ENCODE measurements around the gene GABARAP.

GABARAP gene

GRCh38 chr17:7280519-7281073 is 38.3 kb upstream of the GABARAP start:
- no peaks in the 10 kb centered on the region for H3K9me3 ChIP-seq (ENCODE audit: control insufficient read depth, insufficient read depth, low read length)
- peak overlapping the region; percentile 50 for H3K4me3 ChIP-seq (ENCODE audit: low read depth, low read length)
- peaks cover 5% of the 10 kb centered on the region for H3K27me3 ChIP-seq (ENCODE audit: control insufficient read depth, insufficient read depth, low read length)
- peaks cover 23% of the 10 kb centered on the region for H3K36me3 ChIP-seq (ENCODE audit: control insufficient read depth, insufficient read depth, low read length)
- peaks cover 6% of the 10 kb centered on the region for H3K4me1 ChIP-seq (ENCODE audit: control insufficient read depth, insufficient read depth, low read length)
- peak overlapping the region; percentile 14 for H3K9ac ChIP-seq (ENCODE audit: low read depth, low read length)

- peaks cover 6% of the 10 kb centered on the region for H3K4me1 ChIP-seq (ENCODE audit: control insufficient read depth, insufficient read depth, low read length)
- peaks cover 12% of the 10 kb centered on the region for H3K36me3 ChIP-seq (ENCODE audit: control insufficient read depth, insufficient read depth, low read length)
- H3K4me3 ChIP-seq (ENCODE audit: low read depth, low read length) = no peak overlapping the region
- H3K27me3 ChIP-seq (ENCODE audit: control insufficient read depth, insufficient read depth, low read length) = peaks cover 5% of the 10 kb centered on the region
- H3K9ac ChIP-seq (ENCODE audit: low read depth, low read length) = no peak overlapping the region
- H3K9me3 ChIP-seq (ENCODE audit: control insufficient read depth, insufficient read depth, low read length) = no peaks in the 10 kb centered on the region
These were observed 37.2 kb upstream of the GABARAP start for GRCh38 chr17:7279448-7279847.

- Histone ChIP-seq H3K9ac (ENCODE audit: low read depth, low read length) (no peak overlapping the region), H3K9me3 (ENCODE audit: control insufficient read depth, insufficient read depth, low read length) (no peaks in the 10 kb centered on the region), H3K36me3 (ENCODE audit: control insufficient read depth, insufficient read depth, low read length) (no peaks in the 10 kb centered on the region), H3K4me1 (ENCODE audit: control insufficient read depth, insufficient read depth, low read length) (peaks cover 9% of the 10 kb centered on the region), H3K4me3 (ENCODE audit: low read depth, low read length) (no peak overlapping the region), H3K27me3 (ENCODE audit: control insufficient read depth, insufficient read depth, low read length) (no peaks in the 10 kb centered on the region)
These were observed 24.5 kb upstream of the GABARAP start for GRCh38 chr17:7266784-7267183.

GRCh38 chr17:7263801-7264078 is 21.5 kb upstream of the GABARAP start:
- Histone ChIP-seq H3K27me3 (ENCODE audit: control insufficient read depth, insufficient read depth, low read length) (no peaks in the 10 kb centered on the region), H3K4me1 (ENCODE audit: control insufficient read depth, insufficient read depth, low read length) (peaks cover 12% of the 10 kb centered on the region), H3K36me3 (ENCODE audit: control insufficient read depth, insufficient read depth, low read length) (peaks cover 14% of the 10 kb centered on the region), H3K4me3 (ENCODE audit: low read depth, low read length) (peak overlapping the region; percentile 98), H3K9ac (ENCODE audit: low read depth, low read length) (peak overlapping the region; percentile 85), H3K9me3 (ENCODE audit: control insufficient read depth, insufficient read depth, low read length) (no peaks in the 10 kb centered on the region)

- Histone ChIP-seq H3K9ac (ENCODE audit: low read depth, low read length) (peak overlapping the region; percentile 85), H3K4me1 (ENCODE audit: control insufficient read depth, insufficient read depth, low read length) (peaks cover 12% of the 10 kb centered on the region), H3K36me3 (ENCODE audit: control insufficient read depth, insufficient read depth, low read length) (peaks cover 16% of the 10 kb centered on the region), H3K4me3 (ENCODE audit: low read depth, low read length) (peak overlapping the region; percentile 98), H3K9me3 (ENCODE audit: control insufficient read depth, insufficient read depth, low read length) (no peaks in the 10 kb centered on the region), H3K27me3 (ENCODE audit: control insufficient read depth, insufficient read depth, low read length) (no peaks in the 10 kb centered on the region)
These were observed 20.9 kb upstream of the GABARAP start for GRCh38 chr17:7262935-7263800.

- peaks cover 20% of the 10 kb centered on the region for H3K36me3 ChIP-seq (ENCODE audit: control insufficient read depth, insufficient read depth, low read length)
- H3K9ac ChIP-seq (ENCODE audit: low read depth, low read length) = peak within 1 kb of the TSS; percentile 94
- H3K4me1 ChIP-seq (ENCODE audit: control insufficient read depth, insufficient read depth, low read length) = peaks cover 12% of the 10 kb centered on the region
- peak within 1 kb of the TSS; percentile 98 for H3K4me3 ChIP-seq (ENCODE audit: low read depth, low read length)
- no peaks in the 10 kb centered on the region for H3K27me3 ChIP-seq (ENCODE audit: control insufficient read depth, insufficient read depth, low read length)
- H3K9me3 ChIP-seq (ENCODE audit: control insufficient read depth, insufficient read depth, low read length) = no peaks in the 10 kb centered on the region
These were observed 20.1 kb upstream of the GABARAP start, which contains the start of gene CLDN7 for GRCh38 chr17:7262192-7262934. Gene CLDN7 (minus strand): TSS chr17:7262478. CDS start chr17:7262043, 435 bp downstream.

- H3K36me3 ChIP-seq (ENCODE audit: control insufficient read depth, insufficient read depth, low read length) = peaks cover 22% of the 10 kb centered on the region
- peak overlapping the region; percentile 94 for H3K9ac ChIP-seq (ENCODE audit: low read depth, low read length)
- H3K9me3 ChIP-seq (ENCODE audit: control insufficient read depth, insufficient read depth, low read length) = no peaks in the 10 kb centered on the region
- H3K4me3 ChIP-seq (ENCODE audit: low read depth, low read length) = peak overlapping the region; percentile 98
- peaks cover 12% of the 10 kb centered on the region for H3K4me1 ChIP-seq (ENCODE audit: control insufficient read depth, insufficient read depth, low read length)
- no peaks in the 10 kb centered on the region for H3K27me3 ChIP-seq (ENCODE audit: control insufficient read depth, insufficient read depth, low read length)
These were observed 19.3 kb upstream of the GABARAP start for GRCh38 chr17:7261379-7262191.

- Histone ChIP-seq H3K4me1 (ENCODE audit: control insufficient read depth, insufficient read depth, low read length) (peaks cover 10% of the 10 kb centered on the region), H3K4me3 (ENCODE audit: low read depth, low read length) (peak overlapping the region; percentile 98), H3K9me3 (ENCODE audit: control insufficient read depth, insufficient read depth, low read length) (no peaks in the 10 kb centered on the region), H3K36me3 (ENCODE audit: control insufficient read depth, insufficient read depth, low read length) (peaks cover 22% of the 10 kb centered on the region), H3K27me3 (ENCODE audit: control insufficient read depth, insufficient read depth, low read length) (no peaks in the 10 kb centered on the region), H3K9ac (ENCODE audit: low read depth, low read length) (peak overlapping the region; percentile 94)
These were observed 18.6 kb upstream of the GABARAP start for GRCh38 chr17:7260651-7261378.

- peak overlapping the region; percentile 94 for H3K9ac ChIP-seq (ENCODE audit: low read depth, low read length)
- peaks cover 10% of the 10 kb centered on the region for H3K4me1 ChIP-seq (ENCODE audit: control insufficient read depth, insufficient read depth, low read length)
- no peaks in the 10 kb centered on the region for H3K27me3 ChIP-seq (ENCODE audit: control insufficient read depth, insufficient read depth, low read length)
- peaks cover 22% of the 10 kb centered on the region for H3K36me3 ChIP-seq (ENCODE audit: control insufficient read depth, insufficient read depth, low read length)
- peak overlapping the region; percentile 98 for H3K4me3 ChIP-seq (ENCODE audit: low read depth, low read length)
- H3K9me3 ChIP-seq (ENCODE audit: control insufficient read depth, insufficient read depth, low read length) = no peaks in the 10 kb centered on the region
These were observed 17.9 kb upstream of the GABARAP start for GRCh38 chr17:7260151-7260550.

GRCh38 chr17:7259555-7259889 is 17.3 kb upstream of the GABARAP start:
- peaks cover 9% of the 10 kb centered on the region for H3K4me1 ChIP-seq (ENCODE audit: control insufficient read depth, insufficient read depth, low read length)
- no peak overlapping the region for H3K4me3 ChIP-seq (ENCODE audit: low read depth, low read length)
- H3K9me3 ChIP-seq (ENCODE audit: control insufficient read depth, insufficient read depth, low read length) = no peaks in the 10 kb centered on the region
- H3K27me3 ChIP-seq (ENCODE audit: control insufficient read depth, insufficient read depth, low read length) = no peaks in the 10 kb centered on the region
- H3K9ac ChIP-seq (ENCODE audit: low read depth, low read length) = no peak overlapping the region
- H3K36me3 ChIP-seq (ENCODE audit: control insufficient read depth, insufficient read depth, low read length) = peaks cover 24% of the 10 kb centered on the region
